Uterus (tissue), 4 donors: ENCODE results near the gene LOX. TPM values are rescaled to one million over a fixed set of nuclear protein-coding genes. Genes with fewer than 3 reads are reported as not detected.

Experiments used
- DNase-seq, 2 donors: peaks; one replicate each; pipeline ENCODE4 v3.0.0-alpha.2; 2019 to 2020
- H3K27ac ChIP-seq, 2 donors: fragments of 200-600 bp; sonication (generic); 1 replicate in 1 of 2; 2 replicates in 1 of 2; pipeline ENCODE4 v1.5.1; 2016 to 2018
- H3K27me3 ChIP-seq, 2 donors: fragments of 200-600 bp; sonication (generic); one replicate each; pipeline ENCODE4 v1.5.1; 2018 to 2019; ENCODE audit warnings: control low read depth in 1 of 2
- H3K36me3 ChIP-seq, 2 donors: fragments of 200-600 bp; sonication (generic); one replicate each; pipeline ENCODE4 v1.5.1; 2019; ENCODE audit warnings: control low read depth in 1 of 2
- H3K4me1 ChIP-seq, 2 donors: fragments of 200-600 bp; sonication (generic); one replicate each; pipeline ENCODE4 v1.5.1; 2018 to 2019; ENCODE audit warnings: control low read depth in 1 of 2
- H3K4me3 ChIP-seq, 2 donors: fragments of 200-600 bp; sonication (generic); 1 replicate in 1 of 2; 2 replicates in 1 of 2; pipeline ENCODE4 v1.5.1; 2018 to 2019; ENCODE audit warnings: mild to moderate bottlenecking in 1 of 2
- H3K9me3 ChIP-seq, 2 donors: fragments of 200-600 bp; sonication (generic); one replicate each; pipeline ENCODE4 v1.5.1; 2019; ENCODE audit warnings: control low read depth in 1 of 2
- CTCF ChIP-seq, 4 experiments: fragments of 200-600 bp in 2 of 4; fragments of 450-650 bp in 2 of 4; sonication (generic) in 2 of 4; IDR thresholded peaks; one replicate each; pipeline ENCODE4 v1.5.1; 2016 to 2019; ENCODE audit warnings: antibody characterized with exemption in 4 of 4, mild to moderate bottlenecking in 2 of 4, moderate library complexity in 1 of 4
- POLR2A ChIP-seq, 2 donors: fragments of 450-650 bp; IDR thresholded peaks; one replicate each; pipeline ENCODE4 v1.6.1; 2016; ENCODE audit warnings: antibody characterized with exemption in 2 of 2, mild to moderate bottlenecking in 1 of 2, moderate library complexity in 1 of 2
- intact Hi-C: fragments of 100-400 bp; cut with DNase I; formaldehyde crosslinking; loops from one replicate; pipeline ENCODE4 v1.15.1; 2023; ENCODE audit warnings: low total_unique reads
- total RNA-seq, 4 donors: library from RNA; depleted of rRNA in 3 of 4; stranded (reverse); fragments of >200 nt in 3 of 4; gene quantifications; one replicate each; pipeline versions ENCODE4 v1.1.0 to v1.2.4, GENCODE V29; 2014 to 2023
- donor health status: DM: yes; HTN: yes; CAD: no.

Gene LOX
- total RNA-seq, 4 donors from 2014 or later: 5.6 to 78.3 (median 22.5) TPM

DNA sequence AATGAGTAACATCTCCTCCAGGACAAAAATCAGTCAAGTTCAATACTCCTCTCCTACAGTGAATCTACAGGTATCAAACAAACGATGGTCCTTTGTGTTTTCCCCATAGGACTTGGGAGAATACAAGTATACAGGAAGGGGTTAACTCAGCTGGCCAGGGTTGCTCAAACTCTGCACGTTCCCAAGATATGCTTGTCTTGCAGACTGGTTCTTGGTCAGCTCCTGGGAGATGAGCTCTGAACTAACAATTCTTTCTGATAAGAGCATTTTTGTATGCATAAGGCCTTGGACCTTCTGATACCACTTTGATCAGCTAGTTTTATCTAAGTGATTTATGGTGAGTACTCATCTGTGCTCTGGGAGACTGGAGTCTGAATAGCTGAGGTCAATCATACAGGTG lies 42.1 kb downstream of the LOX start:
- no peak for DNase-seq
- no peak overlapping the region for H3K27ac ChIP-seq
- no peaks in the 10 kb centered on the region for H3K9me3 ChIP-seq
- H3K27me3 ChIP-seq: no peaks in the 10 kb centered on the region
- intact Hi-C loops: no loop called here
- TF ChIP-seq CTCF (IDR thresholded peaks at IDR 0.05) (no peak), POLR2A (IDR thresholded peaks at IDR 0.05) (no peak)
- H3K4me3 ChIP-seq: no peak overlapping the region
- no peaks in the 10 kb centered on the region for H3K4me1 ChIP-seq
- no peaks in the 10 kb centered on the region for H3K36me3 ChIP-seq

- no peaks in the 10 kb centered on the region for H3K36me3 ChIP-seq
- no peaks in the 10 kb centered on the region for H3K4me1 ChIP-seq
- no peaks in the 10 kb centered on the region for H3K9me3 ChIP-seq
- intact Hi-C loops: no loop called here
- H3K4me3 ChIP-seq: no peak overlapping the region
- H3K27ac ChIP-seq: no peak overlapping the region
- no peak for DNase-seq
- H3K27me3 ChIP-seq: no peaks in the 10 kb centered on the region
- TF ChIP-seq POLR2A (IDR thresholded peaks at IDR 0.05): no peak
- TF ChIP-seq CTCF (IDR thresholded peaks at IDR 0.05): no peak
Observed at GRCh38 chr5:122031836-122032235, 46.2 kb downstream of the LOX start.

DNA sequence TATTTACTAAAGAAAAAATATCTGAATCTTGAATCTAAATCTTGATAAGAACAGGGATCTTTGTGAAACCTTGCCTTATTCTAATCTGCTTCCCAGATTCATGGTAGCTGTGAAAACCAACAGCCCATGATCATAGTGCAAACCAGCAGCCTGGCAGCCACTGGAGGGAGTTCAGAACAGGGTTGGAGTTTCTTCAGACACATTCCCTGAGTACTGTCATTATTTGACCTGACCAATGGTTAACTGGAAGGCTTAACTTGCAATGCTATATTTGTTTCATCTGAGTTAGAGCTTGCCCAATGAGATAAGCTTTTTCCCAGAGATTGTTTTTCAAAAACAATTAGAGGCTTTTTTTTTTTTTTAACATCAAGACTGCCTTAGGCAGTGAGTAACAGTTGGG lies 47.8 kb downstream of the LOX start:
- no peak for TF ChIP-seq CTCF (IDR thresholded peaks at IDR 0.05)
- TF ChIP-seq POLR2A (IDR thresholded peaks at IDR 0.05): no peak
- no peaks in the 10 kb centered on the region for H3K36me3 ChIP-seq
- no peak for DNase-seq
- H3K9me3 ChIP-seq: no peaks in the 10 kb centered on the region
- no peaks in the 10 kb centered on the region for H3K4me1 ChIP-seq
- H3K27ac ChIP-seq: no peak overlapping the region
- H3K27me3 ChIP-seq: no peaks in the 10 kb centered on the region
- intact Hi-C loops: no loop called here
- no peak overlapping the region for H3K4me3 ChIP-seq

GRCh38 chr5:122029818-122030217 lies 48.2 kb downstream of the LOX start:
- DNase-seq: no peak
- Histone ChIP-seq H3K4me1 (no peaks in the 10 kb centered on the region), H3K4me3 (no peak overlapping the region), H3K27me3 (no peaks in the 10 kb centered on the region), H3K27ac (no peak overlapping the region), H3K9me3 (no peaks in the 10 kb centered on the region), H3K36me3 (no peaks in the 10 kb centered on the region)
- intact Hi-C loops: no loop called here
- TF ChIP-seq CTCF (IDR thresholded peaks at IDR 0.05) (no peak), POLR2A (IDR thresholded peaks at IDR 0.05) (no peak)

- intact Hi-C loops: no loop called here
- TF ChIP-seq POLR2A (IDR thresholded peaks at IDR 0.05) (no peak), CTCF (IDR thresholded peaks at IDR 0.05) (no peak)
- no peaks in the 10 kb centered on the region for H3K4me1 ChIP-seq
- H3K27ac ChIP-seq: no peak overlapping the region
- no peaks in the 10 kb centered on the region for H3K27me3 ChIP-seq
- H3K4me3 ChIP-seq: no peak overlapping the region
- H3K36me3 ChIP-seq: no peaks in the 10 kb centered on the region
- DNase-seq: no peak
- no peaks in the 10 kb centered on the region for H3K9me3 ChIP-seq
Observed at GRCh38 chr5:122022966-122023365, 55.1 kb downstream of the LOX start.
